Adrenal gland (tissue), 5 donors: Measurements from ENCODE around the gene CEP295NL.

ENCODE experiments used
- CTCF ChIP-seq, 6 experiments: fragments of 450-650 bp in 4 of 6; fragments of 200-600 bp in 2 of 6; sonication (generic) in 1 of 6; IDR thresholded peaks; 1 replicate in 5 of 6; 2 replicates in 1 of 6; pipeline versions ENCODE4 v1.5.1 to v1.8.0; 2016 to 2021; ENCODE audit warnings: antibody characterized with exemption in 6 of 6, mild to moderate bottlenecking in 2 of 6, moderate library complexity in 1 of 6
- POLR2A ChIP-seq, 2 donors: fragments of 450-650 bp; IDR thresholded peaks; one replicate each; pipeline ENCODE4 v1.6.1; 2017; ENCODE audit warnings: antibody characterized with exemption in 2 of 2, mild to moderate bottlenecking in 2 of 2, moderate library complexity in 1 of 2
- donor health status: DM: no; HTN: no; CAD: no.

GRCh38 chr17:78840780-78841611, 62.0 kb downstream of the CEP295NL start, which contains the start of gene USP36:
- TF ChIP-seq CTCF (IDR thresholded peaks at IDR 0.05): peak in 2 of 6 experiments; percentile 15 to 25
- TF ChIP-seq POLR2A (IDR thresholded peaks at IDR 0.05): peak; percentile 92 to 98
